T-helper 9 cell (primary cell): ENCODE data around the gene CCDC38.
"Not testable (repeated sequence)": the region's sequence is repeated elsewhere in the genome, so short reads cannot be mapped to it uniquely, and the experiment has no call there.

Experiments
- DNase-seq: peaks from one replicate; pipeline ENCODE4 v3.0.0-alpha.2; 2020
- total RNA-seq, 2 donors: gene quantifications; one replicate each; lab custom pipeline; 2026; lab: John Stamatoyannopoulos, UW

CCDC38 gene
- total RNA-seq: 0 to 0.14 reads per million in 2 donors

DNA sequence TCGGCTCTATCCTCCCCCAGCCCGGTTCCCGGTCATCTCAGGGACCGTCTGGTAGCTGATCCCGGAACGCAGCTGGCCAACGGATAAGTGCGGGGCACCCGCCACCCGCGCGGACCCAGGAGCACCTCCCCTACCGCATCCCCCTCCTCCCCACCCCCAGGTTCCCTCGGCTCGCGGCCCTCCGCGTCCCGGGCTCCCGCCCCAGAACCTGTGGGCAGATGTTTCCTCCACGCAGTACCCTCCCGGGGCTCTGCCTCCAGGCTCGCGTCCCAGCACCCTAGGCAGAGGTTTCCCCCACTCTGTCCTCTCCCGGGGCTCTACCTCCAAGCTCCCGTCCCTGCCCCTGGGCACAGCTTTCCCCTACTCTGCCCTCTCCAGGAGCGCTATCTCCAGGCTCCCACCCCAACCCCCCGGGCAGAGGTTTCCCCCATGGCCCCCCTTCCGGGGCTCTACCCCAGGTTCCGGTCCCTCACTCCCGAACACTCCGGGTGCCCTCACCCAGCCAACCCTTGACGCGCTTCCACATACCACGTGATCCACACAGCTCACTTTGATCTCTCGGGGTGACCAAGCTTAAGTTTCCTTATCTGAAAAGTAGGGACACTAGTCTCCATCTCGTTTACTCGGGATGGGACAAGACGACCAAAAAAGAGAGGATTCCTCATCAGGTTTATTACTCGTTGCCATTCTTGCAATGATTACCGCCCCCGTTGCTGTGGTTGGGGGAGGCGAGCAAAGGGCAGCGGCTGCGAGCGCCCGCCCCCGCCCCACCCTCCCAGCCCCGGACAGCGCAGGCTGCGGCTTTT lies at the start of gene CCDC38:
CCDC38 (minus strand) TSS at position 91 of the 806 bp plus-strand sequence. CDS start 6,105 bp downstream, outside the sequence.
- peak; percentile 67 for DNase-seq

- DNase-seq: no peak
Observed at GRCh38 chr12:95990136-95990535, 47.7 kb upstream of the CCDC38 start.

GRCh38 chr12:95989504-95990123 lies 47.2 kb upstream of the CCDC38 start:
- no peak for DNase-seq

DNA sequence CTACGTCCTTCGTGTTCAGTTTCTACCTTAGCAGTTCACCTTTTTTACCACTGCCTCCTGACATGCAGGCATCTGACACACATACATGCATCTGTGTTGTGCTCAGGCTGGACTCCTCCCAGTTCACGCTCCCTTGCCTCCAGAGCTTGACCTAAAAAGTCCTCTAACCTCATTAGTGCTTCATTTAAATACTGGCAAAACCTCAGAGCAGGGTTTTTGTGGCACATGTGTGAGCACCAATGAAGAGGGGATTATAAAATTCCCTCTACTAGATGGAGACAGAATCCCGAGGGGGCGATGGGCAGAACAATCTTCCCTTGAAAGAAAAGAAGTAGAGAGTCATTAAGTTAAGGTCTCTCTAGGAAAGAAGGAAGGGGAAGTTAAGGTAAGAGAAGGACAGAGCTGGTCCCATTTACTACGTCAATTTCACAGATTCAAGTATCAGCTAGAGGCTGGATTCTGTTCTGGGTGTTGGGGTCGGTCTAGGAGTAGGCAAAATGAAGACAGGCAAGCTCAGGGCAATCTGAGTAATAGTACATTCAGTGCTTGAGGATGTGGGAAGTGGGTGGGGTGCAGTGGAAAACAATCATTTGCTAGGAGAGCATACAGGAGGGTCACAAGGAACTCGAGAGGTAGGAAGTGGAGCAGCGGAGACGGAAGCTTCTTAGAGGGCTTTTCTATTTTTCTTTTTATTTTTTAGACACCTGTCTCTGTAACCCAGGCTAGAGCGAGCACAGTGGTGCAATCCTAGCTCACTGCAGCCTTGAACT lies 46.3 kb upstream of the CCDC38 start:
- DNase-seq: no peak

DNA sequence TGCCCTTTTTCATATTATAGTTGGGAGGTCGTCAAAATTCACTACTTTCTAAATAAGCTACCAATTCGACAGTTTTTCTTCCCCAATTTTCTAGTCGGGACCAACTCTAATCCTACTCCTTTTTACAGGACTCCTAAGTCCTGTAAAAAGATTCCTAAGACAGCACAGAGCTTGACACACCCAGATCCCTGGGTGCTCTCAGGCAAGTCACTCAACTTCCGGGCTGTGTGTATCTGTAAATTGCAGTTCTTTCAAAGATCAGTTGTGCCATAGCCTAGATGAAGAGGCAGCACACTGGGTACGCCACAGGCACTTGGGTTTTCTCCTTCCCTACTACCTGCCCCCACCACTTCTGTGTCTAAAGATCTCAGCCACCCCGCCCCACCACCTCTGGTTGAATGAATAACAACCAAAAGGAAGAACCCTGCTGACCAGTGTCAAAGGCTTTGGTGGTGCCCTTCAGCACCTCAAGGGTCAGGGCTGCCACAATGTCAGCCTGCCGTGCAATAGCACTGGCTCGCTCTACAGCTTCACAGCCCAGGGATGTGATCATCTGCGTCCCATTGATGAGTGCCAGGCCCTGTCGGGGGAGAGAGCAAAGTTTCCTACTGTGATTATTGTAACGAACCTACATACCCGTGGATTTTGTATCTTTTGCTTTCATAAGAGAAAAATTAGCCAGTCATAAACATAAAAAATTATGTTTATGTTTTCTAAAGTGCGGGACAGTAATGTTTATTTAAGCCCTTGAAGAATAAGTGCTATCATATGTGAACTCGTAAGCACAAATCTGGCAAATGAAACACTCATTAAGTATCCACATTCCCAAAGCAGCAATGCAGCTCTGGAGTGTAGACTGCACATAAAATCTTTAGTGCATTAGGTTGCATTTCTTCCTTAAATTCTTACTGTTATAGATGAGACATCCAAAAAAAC lies 44.5 kb upstream of the CCDC38 start:
- no peak for DNase-seq

GRCh38 chr12:95984682-95985081 lies 42.3 kb upstream of the CCDC38 start:
- no peak for DNase-seq

DNA sequence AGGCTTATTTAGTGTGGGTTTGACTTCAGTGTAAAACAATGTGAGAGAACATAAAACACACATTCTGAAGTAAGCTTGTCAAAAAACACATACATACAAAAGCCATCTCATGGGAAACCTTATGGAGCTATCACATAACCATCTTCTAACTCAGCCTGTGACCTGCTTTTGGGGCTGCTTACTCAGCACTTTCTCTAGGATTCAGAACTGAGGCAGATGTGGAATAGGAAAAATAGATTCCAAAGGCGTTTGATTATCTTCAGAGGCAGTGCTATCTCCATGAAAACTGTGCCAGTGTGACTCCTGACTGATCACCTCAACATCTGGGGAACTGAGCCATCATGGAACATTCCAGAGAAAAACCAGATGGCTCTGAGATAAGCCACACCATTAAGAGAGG lies 40.2 kb upstream of the CCDC38 start:
- no peak for DNase-seq

DNA sequence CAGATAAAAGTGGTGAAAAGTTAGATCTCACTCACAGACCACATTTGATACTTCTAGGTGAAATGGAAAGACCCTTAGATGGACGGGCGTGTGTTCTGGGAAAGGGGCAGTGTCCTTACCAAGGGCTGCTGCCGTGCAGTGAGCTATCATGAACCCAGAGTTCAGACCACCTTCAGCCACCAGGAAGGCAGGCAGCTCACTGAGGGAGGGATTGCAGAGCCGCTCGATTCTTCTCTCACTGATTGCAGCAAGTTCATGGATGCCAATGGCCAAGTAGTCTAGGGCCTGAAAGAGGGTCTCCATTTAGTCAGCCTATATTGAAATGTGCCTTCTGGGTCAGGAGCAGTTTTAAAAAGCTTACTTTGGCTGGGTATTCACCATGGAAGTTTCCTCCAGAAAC lies 38.0 kb upstream of the CCDC38 start:
- no peak for DNase-seq

GRCh38 chr12:95978774-95979173 lies 36.4 kb upstream of the CCDC38 start:
- no peak for DNase-seq

GRCh38 chr12:95978351-95978750 lies 35.9 kb upstream of the CCDC38 start:
- no peak for DNase-seq

DNA sequence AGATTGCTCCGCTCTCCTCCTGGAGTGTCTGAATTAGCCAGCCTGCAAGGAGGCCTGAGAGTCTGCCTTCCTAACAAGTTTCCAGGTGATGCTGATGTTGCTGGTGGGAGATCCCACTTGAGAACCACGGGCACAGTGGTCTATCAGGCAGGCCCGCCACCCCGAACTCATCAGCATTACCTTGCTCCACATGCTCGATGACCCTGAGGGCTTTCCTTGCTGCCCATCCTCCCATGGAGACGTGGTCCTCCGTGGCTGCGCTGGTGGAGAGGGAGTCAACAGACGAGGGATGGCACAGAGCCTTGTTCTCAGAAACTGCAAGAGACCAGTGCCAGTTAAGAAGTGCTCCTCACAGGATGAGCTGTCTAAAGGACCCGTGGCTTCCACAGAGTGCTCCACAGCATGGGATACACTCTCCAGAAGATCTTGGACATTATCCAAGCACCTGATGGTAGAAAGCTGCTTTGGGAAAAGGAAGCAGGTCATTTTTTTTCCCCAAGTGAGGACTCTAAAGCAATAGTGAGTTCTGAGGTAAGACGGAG lies 35.4 kb upstream of the CCDC38 start:
- DNase-seq: no peak

GRCh38 chr12:95976416-95976832 lies 34.0 kb upstream of the CCDC38 start:
- no peak for DNase-seq

DNA sequence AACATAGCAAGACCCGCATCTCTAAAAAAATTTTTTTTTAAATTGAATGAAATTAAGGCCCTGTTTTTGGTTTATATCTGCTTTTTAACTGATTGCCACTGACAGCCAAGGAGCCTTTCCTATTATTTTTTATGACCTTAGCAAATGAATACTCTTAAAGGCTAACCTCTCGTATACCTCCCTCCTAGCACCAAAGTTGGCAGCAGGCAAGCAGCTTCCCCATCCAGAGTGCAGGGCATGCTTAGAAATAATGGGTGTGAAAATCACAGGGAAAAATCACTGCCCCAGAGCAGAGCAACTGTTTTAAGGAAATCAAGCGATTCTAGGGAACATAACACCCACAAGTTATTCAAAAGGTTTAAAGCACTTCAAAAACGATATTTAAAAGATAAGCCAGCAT lies 33.1 kb upstream of the CCDC38 start:
- no peak for DNase-seq

DNA sequence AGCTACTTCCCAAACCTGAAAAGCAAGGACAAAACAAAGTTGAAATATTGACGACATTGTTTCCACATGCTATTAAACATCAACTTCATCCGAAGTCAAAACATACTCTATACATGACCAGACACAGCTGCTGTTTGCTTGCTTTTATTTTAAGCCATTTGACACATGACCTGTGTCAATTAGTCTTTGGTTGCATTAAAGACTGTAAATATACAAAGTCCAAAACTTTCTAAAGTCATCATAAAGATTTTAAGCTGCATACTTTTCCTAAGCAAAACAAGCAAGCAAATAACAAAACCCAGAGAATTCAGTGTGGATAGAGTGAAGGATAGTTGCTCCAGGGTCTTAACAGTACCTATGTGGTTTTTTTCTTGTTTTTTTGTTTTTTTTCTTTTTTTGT lies 31.9 kb upstream of the CCDC38 start:
- no peak for DNase-seq

GRCh38 chr12:95972832-95973456 lies 30.5 kb upstream of the CCDC38 start:
- no peak for DNase-seq

DNA sequence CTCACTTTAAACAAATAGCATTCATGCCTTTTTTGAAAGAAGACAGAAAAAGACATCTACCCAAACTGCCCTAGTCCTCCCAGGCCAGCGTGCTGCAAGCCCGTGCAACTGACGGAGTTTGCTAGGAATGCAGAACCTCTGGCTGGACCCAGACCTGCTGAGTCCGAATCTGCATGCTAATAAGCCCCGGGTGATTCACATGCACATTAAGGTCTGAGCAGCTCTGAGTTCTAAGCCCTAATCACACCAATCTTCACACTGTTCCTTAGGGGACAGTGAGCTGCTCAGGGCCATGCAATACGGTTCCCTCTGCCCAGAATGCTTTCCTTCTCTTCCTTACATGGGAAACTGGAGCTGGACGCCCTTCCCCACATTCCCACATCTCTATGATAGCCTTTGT lies 28.5 kb upstream of the CCDC38 start:
- DNase-seq: no peak

- not testable (repeated sequence) for DNase-seq
Observed at GRCh38 chr12:95969116-95969515, 26.7 kb upstream of the CCDC38 start.

DNA sequence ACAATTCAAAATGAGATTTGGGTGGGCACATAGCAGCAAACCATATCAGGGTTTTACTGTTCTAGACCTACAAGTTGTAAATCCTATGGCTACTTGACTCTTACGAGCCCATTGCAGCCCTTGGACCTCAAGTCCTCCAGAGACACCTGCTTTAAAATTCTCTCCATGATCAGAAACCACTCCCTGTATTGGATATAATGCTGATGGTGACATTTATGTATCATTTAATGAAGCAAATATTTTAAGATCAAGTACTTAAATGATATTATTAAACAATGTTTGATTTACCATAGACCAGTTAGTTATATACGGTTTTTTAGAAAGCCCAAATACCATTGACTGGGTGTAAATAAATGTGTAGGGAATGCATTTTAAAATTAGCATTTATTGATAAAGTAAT lies 24.9 kb upstream of the CCDC38 start:
- DNase-seq: no peak

GRCh38 chr12:95966287-95966870 lies 24.0 kb upstream of the CCDC38 start:
- DNase-seq: no peak

- DNase-seq: no peak
Observed at GRCh38 chr12:95963096-95963495, 20.7 kb upstream of the CCDC38 start.

DNA sequence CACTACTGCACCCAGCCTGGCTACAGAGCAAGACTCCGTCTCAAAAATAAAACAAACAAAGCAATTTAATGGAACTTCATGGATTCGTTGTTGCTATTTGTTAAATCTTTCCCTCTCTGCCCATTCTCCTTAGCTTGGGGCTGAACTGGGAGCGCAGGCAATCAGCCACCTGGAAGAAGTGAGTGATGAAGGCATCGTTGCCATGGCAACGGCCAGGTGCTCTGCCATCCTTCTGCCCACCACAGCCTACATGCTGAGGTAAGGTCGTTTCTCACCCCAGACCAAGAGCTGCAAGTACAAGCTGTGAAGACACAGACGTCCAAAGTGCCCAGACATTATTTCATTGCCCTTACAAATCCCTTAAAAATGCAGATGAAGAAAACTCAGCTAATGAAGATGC lies 19.8 kb upstream of the CCDC38 start:
- DNase-seq: no peak
